T-cell (primary cell): ENCODE results near the gene TMEFF1. TPM values are rescaled to one million over a fixed set of nuclear protein-coding genes. Genes with fewer than 3 reads are reported as not detected.

Source experiments
- ATAC-seq, 4 experiments: fragments of 200-7000 bp in 3 of 4; fragments of 150-1000 bp in 1 of 4; cut with Tn5 transposase; replicated peaks in 1 of 4; 1 replicate in 3 of 4; 2 replicates in 1 of 4; pipeline ENCODE4 v1.10.0; 2021; ENCODE audit warnings: moderate library complexity in 3 of 4, mild to moderate bottlenecking in 2 of 4, moderate number of reproducible peaks in 1 of 4
- CTCF ChIA-PET, 2 donors: fragments of 300-600 bp; sonication (Branson Sonifier 250); formaldehyde crosslinking; loops; one replicate each; lab custom pipeline; 2022; ENCODE audit warnings: antibody characterized with exemption in 2 of 2; lab: Charles Lee
- POLR2A ChIA-PET, 2 donors: fragments of 300-600 bp; sonication (Branson Sonifier 250); formaldehyde crosslinking; loops; one replicate each; lab custom pipeline; 2022; ENCODE audit warnings: antibody characterized with exemption in 2 of 2; lab: Charles Lee
- DNase-seq, 35 experiments: peaks; one replicate each; pipeline versions ENCODE4 v3.0.0 to v3.0.0-alpha.2; 2013 to 2023
- H3K27ac ChIP-seq: one replicate; pipeline ENCODE4 v1.5.1; 2013; ENCODE audit warnings: low read length
- H3K27me3 ChIP-seq, 2 experiments: replicated peaks in 1 of 2; 1 replicate in 1 of 2; 2 replicates in 1 of 2; pipeline versions ENCODE4 v1.6.1 to v1.7.0; 2013; ENCODE audit warnings: low read length in 1 of 2, mixed read lengths in 1 of 2; ENCODE audit not compliant: control insufficient read depth in 2 of 2, insufficient read depth in 2 of 2; ENCODE audit errors: extremely low read depth in 1 of 2
- H3K36me3 ChIP-seq, 2 donors: 1 replicate in 1 of 2; 2 replicates in 1 of 2; pipeline versions ENCODE4 v1.6.1 to v1.7.0; 2013; ENCODE audit warnings: low read length in 1 of 2; ENCODE audit not compliant: control insufficient read depth in 2 of 2, insufficient read depth in 1 of 2; ENCODE audit errors: extremely low read depth in 1 of 2
- H3K4me1 ChIP-seq, 2 experiments: 1 replicate in 1 of 2; 2 replicates in 1 of 2; pipeline versions ENCODE4 v1.6.1 to v1.7.0; 2013; ENCODE audit warnings: low read length in 2 of 2, mixed read lengths in 1 of 2; ENCODE audit not compliant: insufficient read depth in 2 of 2, control insufficient read depth in 1 of 2; ENCODE audit errors: extremely low read depth in 1 of 2
- H3K4me3 ChIP-seq, 2 donors: 1 replicate in 1 of 2; 2 replicates in 1 of 2; pipeline versions ENCODE4 v1.5.1 to v1.7.0; 2013; ENCODE audit warnings: mild to moderate bottlenecking in 2 of 2, low read length in 1 of 2, moderate library complexity in 1 of 2; ENCODE audit not compliant: control insufficient read depth in 1 of 2; ENCODE audit errors: extremely low read depth in 1 of 2
- H3K9me3 ChIP-seq: 2 replicates; pipeline ENCODE4 v1.7.0; 2013
- H3K27ac Mint-ChIP-seq, 2 donors: one replicate each; pipeline ENCODE4 v1.8.0; 2020 to 2021; ENCODE audit warnings: mild to moderate bottlenecking in 2 of 2, mixed read lengths in 2 of 2
- H3K27me3 Mint-ChIP-seq, 2 donors: one replicate each; pipeline ENCODE4 v1.8.0; 2021 to 2022; ENCODE audit warnings: mixed read lengths in 2 of 2
- H3K36me3 Mint-ChIP-seq: one replicate; pipeline ENCODE4 v1.8.0; 2021; ENCODE audit warnings: mixed read lengths
- H3K4me1 Mint-ChIP-seq, 3 donors: one replicate each; pipeline ENCODE4 v1.8.0; 2020 to 2022; ENCODE audit warnings: mixed read lengths in 3 of 3, mild to moderate bottlenecking in 1 of 3
- H3K4me3 Mint-ChIP-seq, 3 donors: one replicate each; pipeline ENCODE4 v1.8.0; 2020 to 2022; ENCODE audit warnings: mild to moderate bottlenecking in 3 of 3, mixed read lengths in 3 of 3, moderate library complexity in 3 of 3
- H3K9me3 Mint-ChIP-seq, 3 donors: one replicate each; pipeline ENCODE4 v1.8.0; 2020 to 2022; ENCODE audit warnings: mixed read lengths in 3 of 3
- WGBS: methylation state at CpG from one replicate; pipeline ENCODE4 v1.1.5; 2013; ENCODE audit warnings: missing lambda C conversion rate; ENCODE audit not compliant: insufficient coverage; 5-methylcytosine and 5-hydroxymethylcytosine counted together
- total RNA-seq, 35 experiments: library from RNA in 6 of 35; stranded (reverse) in 6 of 35; fragments of 120-200 nt in 1 of 35; gene quantifications; one replicate each; pipeline versions ENCODE4 v1.2.1 to v1.2.4 and lab custom pipeline; 2013 to 2026

Gene TMEFF1
- total RNA-seq, 5 donors from 2014 or later (not counting 1 experiment from before 2014, with no cell fraction given), result 0.22 to 0.26 TPM; not detected in 3

DNA sequence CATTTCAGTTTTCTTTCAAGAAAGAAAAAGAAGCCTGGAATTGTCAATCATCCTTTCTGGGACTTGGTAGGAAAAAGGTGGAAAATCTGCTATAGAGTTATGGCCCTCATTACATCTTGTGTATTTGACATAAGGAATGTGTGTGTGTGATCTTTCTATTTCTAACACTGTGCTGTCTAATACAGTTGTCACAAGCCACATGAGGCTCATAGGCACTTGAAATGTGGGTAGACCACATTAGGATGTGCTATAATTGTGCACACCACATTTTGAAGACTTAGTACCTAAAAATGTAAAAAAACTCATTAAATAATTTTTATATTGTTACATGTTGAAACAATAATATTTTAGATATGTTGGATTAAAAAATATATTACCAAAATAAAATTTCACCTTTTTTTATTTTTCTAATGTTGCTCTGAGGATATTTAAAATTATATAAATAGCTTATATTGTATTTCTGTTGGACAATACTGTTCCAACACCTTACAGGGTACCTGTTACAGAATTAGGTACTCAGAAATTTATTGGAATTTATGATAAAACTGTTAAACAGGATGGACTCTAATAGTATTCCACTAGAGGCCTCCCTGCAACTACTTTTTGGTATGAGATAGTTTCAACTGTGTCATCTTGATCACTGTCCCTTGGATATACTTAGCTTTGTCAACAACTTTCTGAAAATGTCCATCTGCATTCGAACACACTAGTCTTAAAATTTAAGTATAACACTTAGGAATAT, 27.6 kb upstream of the TMEFF1 start:
- Histone ChIP-seq H3K4me1 (no peaks in the 10 kb centered on the region), H3K27ac (no peak overlapping the region), H3K27me3 (no peaks in the 10 kb centered on the region), H3K36me3 (peaks cover 5 to 17% of the 10 kb centered on the region in 2 donors), H3K4me3 (no peak overlapping the region), H3K9me3 (no peaks in the 10 kb centered on the region)
- Mint-ChIP-seq H3K4me1 (peaks cover 0 to 13% (median 2%) of the 10 kb centered on the region in 3 donors), H3K4me3 (no peak overlapping the region), H3K27me3 (no peaks in the 10 kb centered on the region), H3K9me3 (no peaks in the 10 kb centered on the region), H3K36me3 (peaks cover 44% of the 10 kb centered on the region), H3K27ac (no peak overlapping the region)
- DNase-seq (no peak), ATAC-seq (no peak)
- CTCF ChIA-PET, result interaction anchor here in 1 of 2 donors (0.6 kb wide), 1 partner anchor 22 kb away, joined by 4 read pairs; no protein-coding TSS in a partner anchor
- POLR2A ChIA-PET, result interaction anchor here in 1 of 2 donors (0.6 kb wide), 1 partner anchor 347 kb away, joined by 3 read pairs; no protein-coding TSS in a partner anchor
- no CpG with 5 or more reads among the region's 1 CpG for WGBS

DNA sequence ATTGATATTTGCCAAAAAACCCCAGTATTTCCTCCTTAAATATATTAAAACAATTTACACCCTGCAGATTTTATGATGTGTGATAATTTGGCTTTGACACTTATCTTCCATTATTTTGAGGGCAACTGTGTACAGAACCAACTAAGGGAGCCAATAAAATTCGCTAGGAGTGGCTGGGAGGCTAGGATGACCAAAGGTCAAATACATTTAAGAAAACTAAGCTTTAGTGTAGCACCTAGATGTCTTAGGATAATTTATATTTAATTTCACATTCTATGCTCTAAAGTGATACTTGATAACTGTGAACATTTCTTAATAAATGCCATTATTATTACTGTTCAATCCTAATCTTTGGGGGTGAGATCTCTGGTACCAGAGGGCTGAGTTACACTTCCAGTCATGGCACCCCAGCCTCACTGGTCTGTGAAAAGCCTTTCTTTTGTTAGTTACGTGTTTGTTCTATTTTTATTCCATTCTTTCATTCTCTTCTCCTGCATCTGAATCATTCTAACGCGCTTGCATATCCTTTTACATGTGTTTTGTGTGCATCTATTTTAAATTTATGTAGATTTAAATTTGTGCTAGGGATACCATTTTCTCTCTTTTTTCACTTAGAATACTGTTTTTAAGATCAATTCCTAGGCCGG, 26.9 kb upstream of the TMEFF1 start:
- no peak for DNase-seq
- POLR2A ChIA-PET, result interaction anchor here in 1 of 2 donors (0.6 kb wide), 1 partner anchor 348 kb away, joined by 3 read pairs; no protein-coding TSS in a partner anchor
- H3K9me3 ChIP-seq, result no peaks in the 10 kb centered on the region
- CTCF ChIA-PET, result interaction anchor here in 1 of 2 donors (0.6 kb wide), 1 partner anchor 22 kb away, joined by 4 read pairs; no protein-coding TSS in a partner anchor
- H3K4me3 ChIP-seq, result no peak overlapping the region
- Mint-ChIP-seq H3K27ac (no peak overlapping the region), H3K9me3 (no peaks in the 10 kb centered on the region), H3K4me1 (peaks cover 0 to 13% (median 2%) of the 10 kb centered on the region in 3 donors), H3K36me3 (peaks cover 51% of the 10 kb centered on the region), H3K4me3 (no peak overlapping the region), H3K27me3 (no peaks in the 10 kb centered on the region)
- no peaks in the 10 kb centered on the region for H3K4me1 ChIP-seq
- no peak for ATAC-seq
- 100% methylated on average over 1 of the region's 5 CpGs for WGBS
- H3K27me3 ChIP-seq, result no peaks in the 10 kb centered on the region
- H3K36me3 ChIP-seq, result peaks cover 5 to 21% of the 10 kb centered on the region in 2 donors
- no peak overlapping the region for H3K27ac ChIP-seq

GRCh38 chr9:100447041-100447440, 25.9 kb upstream of the TMEFF1 start:
- POLR2A ChIA-PET, result no interaction called here
- Histone ChIP-seq H3K4me1 (no peaks in the 10 kb centered on the region), H3K4me3 (no peak overlapping the region), H3K36me3 (peaks cover 5 to 27% of the 10 kb centered on the region in 2 donors), H3K9me3 (no peaks in the 10 kb centered on the region), H3K27ac (no peak overlapping the region), H3K27me3 (no peaks in the 10 kb centered on the region)
- Mint-ChIP-seq H3K4me1 (peaks cover 0 to 13% (median 2%) of the 10 kb centered on the region in 3 donors), H3K4me3 (no peak overlapping the region), H3K27me3 (no peaks in the 10 kb centered on the region), H3K9me3 (peaks cover 0 to 2% (median 0%) of the 10 kb centered on the region in 3 donors), H3K27ac (no peak overlapping the region), H3K36me3 (peaks cover 57% of the 10 kb centered on the region)
- DNase-seq, result no peak
- no peak for ATAC-seq
- CTCF ChIA-PET, result interaction anchor here in 1 of 2 donors (0.7 kb wide), 1 partner anchor 1221 kb away, joined by 3 read pairs; no protein-coding TSS in a partner anchor

GRCh38 chr9:100448266-100448665, 24.7 kb upstream of the TMEFF1 start:
- Mint-ChIP-seq H3K27me3 (no peaks in the 10 kb centered on the region), H3K27ac (no peak overlapping the region), H3K9me3 (peaks cover 0 to 2% (median 0%) of the 10 kb centered on the region in 3 donors), H3K4me1 (peaks cover 0 to 13% (median 2%) of the 10 kb centered on the region in 3 donors), H3K4me3 (no peak overlapping the region), H3K36me3 (peaks cover 61% of the 10 kb centered on the region)
- ATAC-seq (no peak), DNase-seq (no peak)
- Histone ChIP-seq H3K27me3 (no peaks in the 10 kb centered on the region), H3K4me1 (no peaks in the 10 kb centered on the region), H3K4me3 (no peak overlapping the region), H3K27ac (no peak overlapping the region), H3K36me3 (peaks cover 10 to 20% of the 10 kb centered on the region in 2 donors), H3K9me3 (no peaks in the 10 kb centered on the region)
- ChIA-PET CTCF (no interaction called here), POLR2A (interaction anchor here in 1 of 2 donors (0.7 kb wide), 1 partner anchor 70 kb away, joined by 4 read pairs; no protein-coding TSS in a partner anchor)
- WGBS, result no CpG with 5 or more reads among the region's 2 CpGs

DNA sequence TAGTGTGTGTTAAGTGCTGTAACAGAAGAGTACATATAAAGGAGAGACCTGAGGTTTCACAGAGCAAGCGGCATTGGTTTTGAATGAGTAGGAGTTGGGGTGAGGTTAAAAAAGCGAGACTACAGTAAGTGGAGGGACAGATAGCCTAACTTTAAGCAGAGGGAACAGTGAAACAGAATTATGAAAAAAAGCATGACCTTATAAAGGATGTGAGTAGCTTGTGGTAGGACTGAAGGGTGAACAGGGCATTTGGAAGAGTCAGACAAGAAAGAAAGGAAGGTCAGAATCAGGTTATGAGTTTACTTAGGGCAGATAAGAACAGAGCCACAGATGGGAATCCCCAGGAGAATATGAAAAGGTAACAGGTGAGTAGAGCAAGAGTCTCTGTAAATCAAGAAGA, 23.5 kb upstream of the TMEFF1 start:
- Histone ChIP-seq H3K4me1 (no peaks in the 10 kb centered on the region), H3K9me3 (no peaks in the 10 kb centered on the region), H3K36me3 (peaks cover 10 to 17% of the 10 kb centered on the region in 2 donors), H3K4me3 (no peak overlapping the region), H3K27me3 (no peaks in the 10 kb centered on the region), H3K27ac (no peak overlapping the region)
- ATAC-seq (no peak), DNase-seq (no peak)
- 85% methylated on average over 2 of the region's 2 CpGs for whole genome bisulfite sequencing
- POLR2A ChIA-PET, result no interaction called here
- H3K9me3 Mint-ChIP-seq, result peaks cover 0 to 2% (median 0%) of the 10 kb centered on the region in 3 donors
- H3K27ac Mint-ChIP-seq, result no peak overlapping the region
- CTCF ChIA-PET, result interaction anchor here in 1 of 2 donors (0.8 kb wide), 1 partner anchor 11 kb away, joined by 3 read pairs; no protein-coding TSS in a partner anchor
- peaks cover 62% of the 10 kb centered on the region for H3K36me3 Mint-ChIP-seq
- no peak overlapping the region for H3K4me3 Mint-ChIP-seq
- no peaks in the 10 kb centered on the region for H3K27me3 Mint-ChIP-seq
- H3K4me1 Mint-ChIP-seq, result peaks cover 0 to 10% (median under 1%) of the 10 kb centered on the region in 3 donors

DNA sequence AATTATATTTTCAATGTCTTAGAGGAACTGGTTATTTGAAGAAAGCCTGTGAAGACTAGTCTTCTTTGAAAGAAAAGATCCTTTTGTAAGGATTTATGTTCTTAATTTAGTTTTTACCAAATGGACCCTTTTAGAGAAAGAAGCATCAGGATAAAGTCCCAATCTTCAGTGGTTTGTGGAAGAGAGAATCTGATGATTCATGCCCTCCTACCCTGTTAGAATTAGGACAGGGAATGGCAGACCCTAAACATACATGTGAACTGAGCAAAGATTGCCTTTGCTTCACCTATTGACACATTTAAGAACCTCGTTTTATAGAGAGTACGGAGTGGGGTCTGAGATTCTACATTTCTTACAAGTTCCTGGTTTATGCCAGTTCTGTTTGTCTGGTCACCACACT, 20.1 kb upstream of the TMEFF1 start:
- no peaks in the 10 kb centered on the region for H3K4me1 ChIP-seq
- H3K27ac Mint-ChIP-seq, result no peak overlapping the region
- peaks cover 0 to 2% (median 0%) of the 10 kb centered on the region in 3 donors for H3K9me3 Mint-ChIP-seq
- DNase-seq (no peak), ATAC-seq (no peak)
- no peak overlapping the region for H3K4me3 ChIP-seq
- POLR2A ChIA-PET, result no interaction called here
- H3K27me3 Mint-ChIP-seq, result no peaks in the 10 kb centered on the region
- no peak overlapping the region for H3K27ac ChIP-seq
- H3K36me3 ChIP-seq, result peaks cover 10 to 14% of the 10 kb centered on the region in 2 donors
- H3K4me3 Mint-ChIP-seq, result no peak overlapping the region
- WGBS, result no CpG with 5 or more reads among the region's 2 CpGs
- no peaks in the 10 kb centered on the region for H3K9me3 ChIP-seq
- H3K4me1 Mint-ChIP-seq, result peaks cover 0 to 9% (median 0%) of the 10 kb centered on the region in 3 donors
- CTCF ChIA-PET, result interaction anchor here in 1 of 2 donors (1.1 kb wide), 1 partner anchor 16 kb away, joined by 4 read pairs; no protein-coding TSS in a partner anchor
- H3K27me3 ChIP-seq, result no peaks in the 10 kb centered on the region
- peaks cover 53% of the 10 kb centered on the region for H3K36me3 Mint-ChIP-seq
